B cell (primary cell): ENCODE data around the gene SUPV3L1. TPM values are rescaled to one million over a fixed set of nuclear protein-coding genes. Genes with fewer than 3 reads are reported as not detected.

Experiments used
- ATAC-seq: fragments of 200-7000 bp; cut with Tn5 transposase; one replicate; pipeline ENCODE4 v1.10.0; 2021; ENCODE audit warnings: low read depth, mild to moderate bottlenecking, moderate number of reproducible peaks, moderate library complexity
- CTCF ChIA-PET: fragments of 350-600 bp; sonication (Branson Sonifier 250); formaldehyde crosslinking; loops from one replicate; lab custom pipeline; 2021; ENCODE audit warnings: antibody characterized with exemption, inconsistent platforms; lab: Charles Lee
- POLR2A ChIA-PET: fragments of 350-600 bp; sonication (Branson Sonifier 250); formaldehyde crosslinking; loops from one replicate; lab custom pipeline; 2021; ENCODE audit warnings: antibody characterized with exemption; lab: Charles Lee
- DNase-seq: peaks from one replicate; pipeline ENCODE4 v3.0.0; 2013
- H2AFZ ChIP-seq: 2 replicates; pipeline ENCODE4 v1.6.1; 2012; ENCODE audit warnings: mild to moderate bottlenecking, low read depth, low read length; ENCODE audit not compliant: insufficient read depth, poor library complexity, severe bottlenecking
- H3K27ac ChIP-seq, 2 donors: 1 replicate in 1 of 2; 2 replicates in 1 of 2; pipeline ENCODE4 v1.5.1; 2012 to 2013; ENCODE audit warnings: low read length in 2 of 2, mild to moderate bottlenecking in 2 of 2, moderate library complexity in 1 of 2
- H3K27me3 ChIP-seq, 4 experiments: fragments of 200-600 bp in 1 of 4; sonication (generic) in 1 of 4; replicated peaks in 1 of 4; 1 replicate in 2 of 4; 2 replicates in 2 of 4; pipeline versions ENCODE4 v1.6.1 to v1.7.0; 2013 to 2016; ENCODE audit warnings: low read length in 3 of 4, mild to moderate bottlenecking in 2 of 4, mixed read lengths in 1 of 4, moderate library complexity in 1 of 4; ENCODE audit not compliant: insufficient read depth in 4 of 4, control insufficient read depth in 3 of 4; ENCODE audit errors: control extremely low read depth in 1 of 4
- H3K36me3 ChIP-seq, 2 experiments: replicated peaks in 1 of 2; 1 replicate in 1 of 2; 2 replicates in 1 of 2; pipeline versions ENCODE4 v1.6.1 to v1.7.1; 2013; ENCODE audit warnings: low read length in 1 of 2; ENCODE audit not compliant: insufficient read depth in 2 of 2, control insufficient read depth in 1 of 2; ENCODE audit errors: control extremely low read depth in 1 of 2, extremely low read depth in 1 of 2
- H3K4me1 ChIP-seq, 2 donors: fragments of 200-600 bp in 1 of 2; sonication (generic) in 1 of 2; 1 replicate in 1 of 2; 2 replicates in 1 of 2; pipeline versions ENCODE4 v1.5.1 to v1.6.1; 2013 to 2017; ENCODE audit warnings: low read length in 2 of 2; ENCODE audit not compliant: control insufficient read depth in 2 of 2, insufficient read depth in 2 of 2
- H3K4me2 ChIP-seq: replicated peaks from 2 replicates; pipeline ENCODE3; 2012; ENCODE audit warnings: mild to moderate bottlenecking, low read depth, low read length; ENCODE audit not compliant: poor library complexity, severe bottlenecking
- H3K4me3 ChIP-seq, 5 experiments: fragments of 200-600 bp in 1 of 5; sonication (generic) in 1 of 5; 1 replicate in 3 of 5; 2 replicates in 2 of 5; pipeline versions ENCODE4 v1.5.1 to v1.7.0; 2011 to 2016; ENCODE audit warnings: low read length in 4 of 5, mild to moderate bottlenecking in 4 of 5, low read depth in 2 of 5, control low read depth in 1 of 5, moderate library complexity in 1 of 5; ENCODE audit not compliant: insufficient read depth in 1 of 5; ENCODE audit errors: control extremely low read depth in 1 of 5, extremely low read depth in 1 of 5
- H3K79me2 ChIP-seq: fragments of 200-600 bp; sonication (generic); one replicate; pipeline ENCODE4 v1.6.0; 2016; ENCODE audit warnings: low read length; ENCODE audit not compliant: control insufficient read depth, insufficient read depth
- H3K9ac ChIP-seq: fragments of 200-600 bp; sonication (generic); 2 replicates; pipeline ENCODE4 v1.6.1; 2017; ENCODE audit warnings: mild to moderate bottlenecking, low read length, moderate library complexity
- H3K9me3 ChIP-seq, 3 donors: one replicate each; pipeline versions ENCODE4 v1.6.1 to v1.7.1; 2013; ENCODE audit warnings: low read length in 2 of 3; ENCODE audit not compliant: control insufficient read depth in 2 of 3, insufficient read depth in 1 of 3; ENCODE audit errors: control extremely low read depth in 1 of 3
- H4K20me1 ChIP-seq: 2 replicates; pipeline ENCODE4 v1.6.0; 2012; ENCODE audit warnings: mild to moderate bottlenecking, low read length; ENCODE audit not compliant: insufficient read depth, control insufficient read depth, poor library complexity, severe bottlenecking
- H3K27ac Mint-ChIP-seq: one replicate; pipeline ENCODE4 v1.8.0; 2021; ENCODE audit warnings: mixed read lengths
- H3K27me3 Mint-ChIP-seq: one replicate; pipeline ENCODE4 v1.8.0; 2021; ENCODE audit warnings: mixed read lengths
- H3K4me1 Mint-ChIP-seq: one replicate; pipeline ENCODE4 v1.8.0; 2021; ENCODE audit warnings: mixed read lengths
- H3K4me3 Mint-ChIP-seq: one replicate; pipeline ENCODE4 v1.8.0; 2021; ENCODE audit warnings: mixed read lengths
- H3K9me3 Mint-ChIP-seq: one replicate; pipeline ENCODE4 v1.8.0; 2022; ENCODE audit warnings: mixed read lengths; ENCODE audit not compliant: insufficient read depth
- EZH2 ChIP-seq: IDR thresholded peaks from 2 replicates; pipeline ENCODE4 v1.6.1; 2012; ENCODE audit warnings: borderline replicate concordance, low read depth, mild to moderate bottlenecking, moderate library complexity, low read length; ENCODE audit not compliant: insufficient read depth, poor library complexity, severe bottlenecking
- WGBS: methylation state at CpG from one replicate; pipeline ENCODE4 v1.1.5; 2013; ENCODE audit warnings: missing lambda C conversion rate; ENCODE audit not compliant: insufficient coverage; 5-methylcytosine and 5-hydroxymethylcytosine counted together
- intact Hi-C: fragments of 100-400 bp; cut with micrococcal nuclease; formaldehyde crosslinking; loops from one replicate; pipeline ENCODE4 v1.10.0; 2022
- polyA plus RNA-seq: library from polyadenylated mRNA; depleted of rRNA; stranded (reverse); fragments of >200 nt; gene quantifications from 2 replicates; pipeline ENCODE4 v1.2.3, GENCODE V29; 2012
- total RNA-seq, 2 donors: library from RNA; stranded (reverse); fragments of 120-200 nt in 1 of 2; gene quantifications; 1 replicate in 1 of 2; 2 replicates in 1 of 2; pipeline versions ENCODE4 v1.2.3 to v1.2.4, GENCODE V29; 2013 to 2022
- TF ChIP-seq, protein P1 (sequence below): fragments of 200-600 bp; IDR thresholded peaks from one replicate; pipeline ENCODE4 v1.8.0; 2022; ENCODE audit warnings: antibody characterized with exemption, mild to moderate bottlenecking

Gene SUPV3L1
- total and polyA plus RNA-seq, 2 donors (not counting 1 experiment from before 2014, with no cell fraction given): 33.6 to 37.1 TPM

DNA sequence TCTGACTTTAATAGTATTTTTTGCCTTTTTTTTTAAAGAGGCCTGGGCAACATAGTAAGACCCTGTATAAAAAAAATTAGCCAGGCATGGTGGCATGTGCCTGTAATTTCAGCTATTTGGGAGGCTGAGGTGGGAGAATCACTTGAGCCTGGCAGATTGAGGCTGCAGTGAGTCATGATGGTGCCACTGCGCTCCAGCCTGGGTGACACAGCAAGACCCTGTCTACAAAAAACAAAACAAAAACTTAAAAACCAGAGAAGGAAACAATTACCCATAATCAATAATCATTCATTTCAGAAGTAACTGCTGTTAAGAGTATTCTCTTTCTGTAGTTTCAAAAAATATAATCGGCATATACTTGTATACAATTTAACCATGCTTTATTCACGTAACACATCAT is 28.1 kb upstream of the SUPV3L1 start:
- no peaks in the 10 kb centered on the region for H3K27me3 ChIP-seq
- H3K4me3 ChIP-seq: no peak overlapping the region
- CTCF ChIA-PET: no interaction called here
- H3K27ac ChIP-seq: no peak overlapping the region
- intact Hi-C loops: no loop called here
- H3K4me1 ChIP-seq: no peaks in the 10 kb centered on the region
- H4K20me1 ChIP-seq: peaks cover 18% of the 10 kb centered on the region
- no CpG with 5 or more reads among the region's 3 CpGs for WGBS
- H3K9me3 Mint-ChIP-seq: no peaks in the 10 kb centered on the region
- TF ChIP-seq, protein P1, sequence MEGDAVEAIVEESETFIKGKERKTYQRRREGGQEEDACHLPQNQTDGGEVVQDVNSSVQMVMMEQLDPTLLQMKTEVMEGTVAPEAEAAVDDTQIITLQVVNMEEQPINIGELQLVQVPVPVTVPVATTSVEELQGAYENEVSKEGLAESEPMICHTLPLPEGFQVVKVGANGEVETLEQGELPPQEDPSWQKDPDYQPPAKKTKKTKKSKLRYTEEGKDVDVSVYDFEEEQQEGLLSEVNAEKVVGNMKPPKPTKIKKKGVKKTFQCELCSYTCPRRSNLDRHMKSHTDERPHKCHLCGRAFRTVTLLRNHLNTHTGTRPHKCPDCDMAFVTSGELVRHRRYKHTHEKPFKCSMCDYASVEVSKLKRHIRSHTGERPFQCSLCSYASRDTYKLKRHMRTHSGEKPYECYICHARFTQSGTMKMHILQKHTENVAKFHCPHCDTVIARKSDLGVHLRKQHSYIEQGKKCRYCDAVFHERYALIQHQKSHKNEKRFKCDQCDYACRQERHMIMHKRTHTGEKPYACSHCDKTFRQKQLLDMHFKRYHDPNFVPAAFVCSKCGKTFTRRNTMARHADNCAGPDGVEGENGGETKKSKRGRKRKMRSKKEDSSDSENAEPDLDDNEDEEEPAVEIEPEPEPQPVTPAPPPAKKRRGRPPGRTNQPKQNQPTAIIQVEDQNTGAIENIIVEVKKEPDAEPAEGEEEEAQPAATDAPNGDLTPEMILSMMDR: no peak
- TF ChIP-seq EZH2: no peak
- H3K4me1 Mint-ChIP-seq: peaks cover 8% of the 10 kb centered on the region
- H3K27me3 Mint-ChIP-seq: no peaks in the 10 kb centered on the region
- H2AFZ ChIP-seq: no peak overlapping the region
- H3K4me3 Mint-ChIP-seq: no peak overlapping the region
- peaks cover 60% of the 10 kb centered on the region for H3K79me2 ChIP-seq
- H3K36me3 ChIP-seq: peaks cover 4 to 6% of the 10 kb centered on the region in 2 experiments
- no peak overlapping the region for H3K27ac Mint-ChIP-seq
- H3K4me2 ChIP-seq: no peak overlapping the region
- H3K9me3 ChIP-seq: no peaks in the 10 kb centered on the region
- DNase-seq: no peak
- H3K9ac ChIP-seq: no peak overlapping the region
- ATAC-seq: no peak
- POLR2A ChIA-PET: no interaction called here

DNA sequence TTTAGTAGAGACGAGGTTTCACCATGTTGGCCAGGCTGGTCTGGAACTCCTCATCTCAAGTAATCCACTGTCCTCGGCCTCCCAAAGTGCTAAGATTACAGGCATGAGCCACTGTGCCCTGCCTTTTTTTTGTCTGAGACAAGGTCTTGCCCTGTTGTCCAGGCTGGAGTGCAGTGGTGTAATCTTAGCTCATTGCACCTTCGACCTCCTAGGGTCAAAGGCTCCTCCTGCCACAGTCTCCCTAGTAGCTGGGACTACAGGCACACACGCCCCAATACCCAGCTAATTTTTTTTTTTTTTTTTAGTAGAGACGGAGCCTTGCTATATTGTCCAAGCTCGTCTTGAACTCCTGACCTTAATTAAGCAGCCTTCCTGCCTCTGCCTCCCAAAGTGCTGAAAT is 26.8 kb upstream of the SUPV3L1 start:
- Histone ChIP-seq H3K27ac (no peak overlapping the region), H2AFZ (no peak overlapping the region), H3K27me3 (no peaks in the 10 kb centered on the region), H3K4me3 (no peak overlapping the region), H3K4me1 (no peaks in the 10 kb centered on the region), H3K36me3 (peaks cover 6 to 19% of the 10 kb centered on the region in 2 experiments), H3K9ac (no peak overlapping the region), H3K4me2 (no peak overlapping the region), H3K79me2 (peaks cover 48% of the 10 kb centered on the region), H3K9me3 (no peaks in the 10 kb centered on the region), H4K20me1 (peaks cover 18% of the 10 kb centered on the region)
- intact Hi-C loops: no loop called here
- no peak overlapping the region for H3K27ac Mint-ChIP-seq
- no peak for TF ChIP-seq EZH2
- TF ChIP-seq, protein P1: no peak
- no peak for DNase-seq
- H3K4me3 Mint-ChIP-seq: no peak overlapping the region
- H3K9me3 Mint-ChIP-seq: no peaks in the 10 kb centered on the region
- ChIA-PET POLR2A (no interaction called here), CTCF (no interaction called here)
- H3K27me3 Mint-ChIP-seq: no peaks in the 10 kb centered on the region
- H3K4me1 Mint-ChIP-seq: peaks cover 5% of the 10 kb centered on the region
- WGBS: 100% methylated on average over 4 of the region's 6 CpGs
- ATAC-seq: no peak
